ENCODE data around the gene ITPRIPL2. TPM values are rescaled to one million over a fixed set of nuclear protein-coding genes. Genes with fewer than 3 reads are reported as not detected.

ITPRIPL2 gene
- polyA plus RNA-seq, 1 donor from 2014 or later: not detected

- Histone ChIP-seq H3K9ac (ENCODE audit: low read length) (no peak overlapping the region), H2AFZ (ENCODE audit: low read depth, low read length) (no peak overlapping the region), H3K4me2 (ENCODE audit: low read length) (no peak overlapping the region), H4K20me1 (ENCODE audit: insufficient read depth) (no peaks in the 10 kb centered on the region), H3K27ac (ENCODE audit: low read length) (no peak overlapping the region), H3K27me3 (ENCODE audit: insufficient read depth, low read depth, low read length) (peaks cover 9% of the 10 kb centered on the region), H3K4me3 (ENCODE audit: low read length) (no peak overlapping the region), H3K9me2 (ENCODE audit: insufficient read depth, low read length) (no peaks in the 10 kb centered on the region), H3K36me3 (ENCODE audit: insufficient read depth, low read length) (no peaks in the 10 kb centered on the region), H3K9me3 (ENCODE audit: low read length) (no peaks in the 10 kb centered on the region), H3F3A (ENCODE audit: insufficient read depth, low read length, poor library complexity, severe bottlenecking) (no peaks in the 10 kb centered on the region), H3K79me2 (replicated peaks; ENCODE audit: insufficient read depth, low read length) (no peaks in the 10 kb centered on the region)
- TF ChIP-seq REST (IDR thresholded peaks at IDR 0.05; ENCODE audit: borderline replicate concordance): no peak
- no peak for TF ChIP-seq EZH2 (IDR thresholded peaks at IDR 0.05; ENCODE audit: borderline replicate concordance, insufficient read depth, low read length, poor library complexity, severe bottlenecking)
- TF ChIP-seq TAF1 (IDR thresholded peaks at IDR 0.05; ENCODE audit: low read depth): no peak
- TF ChIP-seq MXI1 (conservative IDR thresholded peaks at IDR 0.05; ENCODE audit: poor library complexity, severe bottlenecking): no peak
Observed at GRCh38 chr16:19166500-19166899, 52.7 kb downstream of the ITPRIPL2 start.

- Histone ChIP-seq H3K4me3 (ENCODE audit: low read length) (peak within 1 kb of the TSS; percentile 77), H3F3A (ENCODE audit: insufficient read depth, low read length, poor library complexity, severe bottlenecking) (no peaks in the 10 kb centered on the region), H3K9ac (ENCODE audit: low read length) (peak within 1 kb of the TSS; percentile 53), H3K27ac (ENCODE audit: low read length) (no peak within 1 kb of the TSS), H3K79me2 (replicated peaks; ENCODE audit: insufficient read depth, low read length) (no peaks in the 10 kb centered on the region), H3K36me3 (ENCODE audit: insufficient read depth, low read length) (no peaks in the 10 kb centered on the region), H3K27me3 (ENCODE audit: insufficient read depth, low read depth, low read length) (peaks cover 9% of the 10 kb centered on the region), H3K4me2 (ENCODE audit: low read length) (peak within 1 kb of the TSS; percentile 14), H3K9me2 (ENCODE audit: insufficient read depth, low read length) (no peaks in the 10 kb centered on the region), H3K9me3 (ENCODE audit: low read length) (no peaks in the 10 kb centered on the region), H4K20me1 (ENCODE audit: insufficient read depth) (no peaks in the 10 kb centered on the region), H2AFZ (ENCODE audit: low read depth, low read length) (peak within 1 kb of the TSS; percentile 45)
- TF ChIP-seq REST (IDR thresholded peaks at IDR 0.05; ENCODE audit: borderline replicate concordance) (no peak), EP300 (conservative IDR thresholded peaks at IDR 0.05; ENCODE audit: poor library complexity, severe bottlenecking) (no peak), TAF1 (IDR thresholded peaks at IDR 0.05; ENCODE audit: low read depth) (no peak), CTCF (IDR thresholded peaks at IDR 0.05; ENCODE audit: poor library complexity, severe bottlenecking) (peak; percentile 82), EZH2 (IDR thresholded peaks at IDR 0.05; ENCODE audit: borderline replicate concordance, insufficient read depth, low read length, poor library complexity, severe bottlenecking) (no peak), MXI1 (conservative IDR thresholded peaks at IDR 0.05; ENCODE audit: poor library complexity, severe bottlenecking) (no peak), SMC3 (conservative IDR thresholded peaks at IDR 0.05; ENCODE audit: poor library complexity) (peak; percentile 66), RAD21 (conservative IDR thresholded peaks at IDR 0.05) (peak; percentile 63), POLR2AphosphoS5 (IDR thresholded peaks at IDR 0.05) (no peak)
Observed at GRCh38 chr16:19167710-19168370, 54.1 kb downstream of the ITPRIPL2 start, which contains the start of gene SYT17. TSS of gene SYT17 (plus strand) at chr16:19168240. CDS start at chr16:19168647, 407 bp downstream.

Measured in neural cell (in vitro differentiated cells).